Activated T-cell treated with anti-CD3 and anti-CD28 coated beads, Interleukin-2, amount 50 U/mL, for 24 hours (primary cell): Measurements from ENCODE around the gene CDYL2.
A peak's percentile ranks its signal among the peaks of the same experiment; 100 is the strongest.

Experiments used
- DNase-seq: peaks from one replicate; pipeline ENCODE4 v3.0.0-alpha.2; 2020
- H3K27ac Mint-ChIP-seq: 2 replicates; pipeline ENCODE4 v1.8.0; 2020; ENCODE audit warnings: mild to moderate bottlenecking, mixed read lengths
- H3K27me3 Mint-ChIP-seq: 2 replicates; pipeline ENCODE4 v1.8.0; 2020; ENCODE audit warnings: mixed read lengths
- H3K36me3 Mint-ChIP-seq: 2 replicates; pipeline ENCODE4 v1.8.0; 2020; ENCODE audit warnings: low read depth, mixed read lengths
- H3K4me1 Mint-ChIP-seq: 2 replicates; pipeline ENCODE4 v1.8.0; 2020; ENCODE audit warnings: low read depth, mixed read lengths
- H3K4me3 Mint-ChIP-seq: 2 replicates; pipeline ENCODE4 v1.8.0; 2020; ENCODE audit warnings: mild to moderate bottlenecking, moderate library complexity, mixed read lengths
- H3K9me3 Mint-ChIP-seq: 2 replicates; pipeline ENCODE4 v1.8.0; 2020; ENCODE audit warnings: mixed read lengths

CDYL2 gene

GRCh38 chr16:80594756-80595155 is 209.6 kb downstream of the CDYL2 start:
- Mint-ChIP-seq H3K27me3 (peaks cover 9% of the 10 kb centered on the region), H3K36me3 (peaks cover 2% of the 10 kb centered on the region), H3K4me1 (peaks cover 22% of the 10 kb centered on the region), H3K4me3 (no peak overlapping the region), H3K27ac (no peak overlapping the region), H3K9me3 (peaks cover 11% of the 10 kb centered on the region)
- DNase-seq: no peak

- H3K27me3 Mint-ChIP-seq: peaks cover 20% of the 10 kb centered on the region
- H3K36me3 Mint-ChIP-seq: no peaks in the 10 kb centered on the region
- no peak for DNase-seq
- no peak overlapping the region for H3K4me3 Mint-ChIP-seq
- peaks cover 11% of the 10 kb centered on the region for H3K9me3 Mint-ChIP-seq
- no peak overlapping the region for H3K27ac Mint-ChIP-seq
- H3K4me1 Mint-ChIP-seq: peaks cover 22% of the 10 kb centered on the region
Measured at GRCh38 chr16:80592273-80592672, 212.1 kb downstream of the CDYL2 start.

GRCh38 chr16:80591071-80591915 is 213.1 kb downstream of the CDYL2 start:
- Mint-ChIP-seq H3K4me3 (peak overlapping the region; percentile 10), H3K27ac (peak overlapping the region; percentile 24), H3K9me3 (peaks cover 6% of the 10 kb centered on the region), H3K27me3 (peaks cover 22% of the 10 kb centered on the region), H3K36me3 (no peaks in the 10 kb centered on the region), H3K4me1 (peaks cover 30% of the 10 kb centered on the region)
- no peak for DNase-seq

- no peak for DNase-seq
- Mint-ChIP-seq H3K4me3 (no peak overlapping the region), H3K4me1 (peaks cover 62% of the 10 kb centered on the region), H3K27me3 (peaks cover 18% of the 10 kb centered on the region), H3K9me3 (no peaks in the 10 kb centered on the region), H3K27ac (no peak overlapping the region), H3K36me3 (no peaks in the 10 kb centered on the region)
Measured at GRCh38 chr16:80587071-80587470, 217.3 kb downstream of the CDYL2 start.

- Mint-ChIP-seq H3K4me1 (peaks cover 62% of the 10 kb centered on the region), H3K4me3 (no peak overlapping the region), H3K36me3 (no peaks in the 10 kb centered on the region), H3K27ac (peak overlapping the region; percentile 34), H3K9me3 (peaks cover under 1% of the 10 kb centered on the region), H3K27me3 (peaks cover 14% of the 10 kb centered on the region)
- no peak for DNase-seq
Measured at GRCh38 chr16:80586476-80586875, 217.9 kb downstream of the CDYL2 start.

GRCh38 chr16:80585764-80586163 is 218.6 kb downstream of the CDYL2 start:
- no peak for DNase-seq
- H3K27ac Mint-ChIP-seq: peak overlapping the region; percentile 34
- H3K9me3 Mint-ChIP-seq: peaks cover 6% of the 10 kb centered on the region
- no peak overlapping the region for H3K4me3 Mint-ChIP-seq
- peaks cover 14% of the 10 kb centered on the region for H3K27me3 Mint-ChIP-seq
- peaks cover 62% of the 10 kb centered on the region for H3K4me1 Mint-ChIP-seq
- no peaks in the 10 kb centered on the region for H3K36me3 Mint-ChIP-seq

- peaks cover 76% of the 10 kb centered on the region for H3K4me1 Mint-ChIP-seq
- peak; percentile 61 for DNase-seq
- peak overlapping the region; percentile 69 for H3K27ac Mint-ChIP-seq
- H3K27me3 Mint-ChIP-seq: peaks cover 8% of the 10 kb centered on the region
- peaks cover 9% of the 10 kb centered on the region for H3K9me3 Mint-ChIP-seq
- H3K36me3 Mint-ChIP-seq: no peaks in the 10 kb centered on the region
- no peak overlapping the region for H3K4me3 Mint-ChIP-seq
Measured at GRCh38 chr16:80583466-80583865, 220.9 kb downstream of the CDYL2 start.

- Mint-ChIP-seq H3K4me3 (peak overlapping the region; percentile 56), H3K36me3 (no peaks in the 10 kb centered on the region), H3K9me3 (peaks cover 9% of the 10 kb centered on the region), H3K4me1 (peaks cover 70% of the 10 kb centered on the region), H3K27me3 (no peaks in the 10 kb centered on the region), H3K27ac (peak overlapping the region; percentile 96)
- DNase-seq: peak; percentile 72
Measured at GRCh38 chr16:80580109-80580832, 224.1 kb downstream of the CDYL2 start.

- Mint-ChIP-seq H3K27ac (no peak overlapping the region), H3K4me1 (peaks cover 47% of the 10 kb centered on the region), H3K27me3 (no peaks in the 10 kb centered on the region), H3K36me3 (no peaks in the 10 kb centered on the region), H3K4me3 (no peak overlapping the region), H3K9me3 (peaks cover 9% of the 10 kb centered on the region)
- DNase-seq: no peak
Measured at GRCh38 chr16:80577485-80578280, 226.7 kb downstream of the CDYL2 start.

- Mint-ChIP-seq H3K27ac (no peak overlapping the region), H3K4me3 (no peak overlapping the region), H3K9me3 (peaks cover 9% of the 10 kb centered on the region), H3K36me3 (no peaks in the 10 kb centered on the region), H3K27me3 (no peaks in the 10 kb centered on the region), H3K4me1 (peaks cover 36% of the 10 kb centered on the region)
- DNase-seq: no peak
Measured at GRCh38 chr16:80576343-80576912, 228.0 kb downstream of the CDYL2 start.

GRCh38 chr16:80573700-80574120 is 230.7 kb downstream of the CDYL2 start:
- H3K4me3 Mint-ChIP-seq: no peak overlapping the region
- no peaks in the 10 kb centered on the region for H3K27me3 Mint-ChIP-seq
- no peaks in the 10 kb centered on the region for H3K36me3 Mint-ChIP-seq
- H3K27ac Mint-ChIP-seq: no peak overlapping the region
- DNase-seq: no peak
- H3K4me1 Mint-ChIP-seq: peaks cover 34% of the 10 kb centered on the region
- H3K9me3 Mint-ChIP-seq: peaks cover 6% of the 10 kb centered on the region

GRCh38 chr16:80570106-80570478 is 234.3 kb downstream of the CDYL2 start:
- peaks cover 9% of the 10 kb centered on the region for H3K9me3 Mint-ChIP-seq
- peak overlapping the region; percentile 79 for H3K27ac Mint-ChIP-seq
- H3K4me1 Mint-ChIP-seq: peaks cover 34% of the 10 kb centered on the region
- no peaks in the 10 kb centered on the region for H3K27me3 Mint-ChIP-seq
- no peaks in the 10 kb centered on the region for H3K36me3 Mint-ChIP-seq
- H3K4me3 Mint-ChIP-seq: peak overlapping the region; percentile 2
- no peak for DNase-seq

- H3K36me3 Mint-ChIP-seq: no peaks in the 10 kb centered on the region
- peaks cover 9% of the 10 kb centered on the region for H3K9me3 Mint-ChIP-seq
- H3K27ac Mint-ChIP-seq: peak overlapping the region; percentile 79
- peaks cover 40% of the 10 kb centered on the region for H3K4me1 Mint-ChIP-seq
- no peaks in the 10 kb centered on the region for H3K27me3 Mint-ChIP-seq
- H3K4me3 Mint-ChIP-seq: peak overlapping the region; percentile 2
- peak; percentile 78 for DNase-seq
Measured at GRCh38 chr16:80569440-80570105, 234.8 kb downstream of the CDYL2 start.

- no peak for DNase-seq
- Mint-ChIP-seq H3K9me3 (peaks cover 4% of the 10 kb centered on the region), H3K27me3 (no peaks in the 10 kb centered on the region), H3K4me1 (peaks cover 32% of the 10 kb centered on the region), H3K4me3 (no peak overlapping the region), H3K27ac (no peak overlapping the region), H3K36me3 (no peaks in the 10 kb centered on the region)
Measured at GRCh38 chr16:80564394-80564793, 240.0 kb downstream of the CDYL2 start.
